ENCODE data around the gene SLMAP.

- TF ChIP-seq POLR2AphosphoS5 (IDR thresholded peaks at IDR 0.05; ENCODE audit: low read depth) (no peak), CTCF (IDR thresholded peaks at IDR 0.05; ENCODE audit: insufficient read depth, low read length) (no peak), REST (IDR thresholded peaks at IDR 0.05; ENCODE audit: insufficient replicate concordance, low read depth) (no peak), GABPA (IDR thresholded peaks at IDR 0.05; ENCODE audit: low read depth) (no peak)
These were observed 18.3 kb upstream of the SLMAP start for GRCh38 chr3:57737840-57738239.

Measured in HL-60 (cell line).